Endodermal cell (in vitro differentiated cells): ENCODE measurements around the gene CPLANE2. TPM values are rescaled to one million over a fixed set of nuclear protein-coding genes. Genes with fewer than 3 reads are reported as not detected.

Experiments used
- DNase-seq: peaks from one replicate; pipeline ENCODE4 v3.0.0-alpha.2; 2017
- H3K27ac ChIP-seq: 2 replicates; pipeline ENCODE4 v1.5.1; 2013; ENCODE audit warnings: mild to moderate bottlenecking, low read depth, low read length, moderate library complexity
- H3K27me3 ChIP-seq: 2 replicates; pipeline ENCODE4 v1.6.1; 2013; ENCODE audit warnings: mild to moderate bottlenecking, low read length, moderate library complexity; ENCODE audit not compliant: insufficient read depth, control insufficient read depth, poor library complexity, severe bottlenecking
- H3K36me3 ChIP-seq: 2 replicates; pipeline ENCODE4 v1.7.0; 2013; ENCODE audit warnings: mild to moderate bottlenecking, low read length, moderate library complexity; ENCODE audit not compliant: control insufficient read depth, insufficient read depth
- H3K4me1 ChIP-seq: one replicate; pipeline ENCODE4 v1.7.0; 2013; ENCODE audit warnings: low read length; ENCODE audit not compliant: control insufficient read depth, insufficient read depth
- H3K4me3 ChIP-seq: 2 replicates; pipeline ENCODE4 v1.5.1; 2013; ENCODE audit warnings: mild to moderate bottlenecking, low read length, moderate library complexity
- H3K9ac ChIP-seq: 2 replicates; pipeline ENCODE4 v1.6.1; 2013; ENCODE audit warnings: mild to moderate bottlenecking, low read length, moderate library complexity; ENCODE audit not compliant: poor library complexity, severe bottlenecking; ENCODE audit errors: extremely low read depth
- H3K9me3 ChIP-seq: 2 replicates; pipeline ENCODE4 v1.6.1; 2013; ENCODE audit warnings: mild to moderate bottlenecking, low read length, moderate library complexity; ENCODE audit not compliant: control insufficient read depth
- H3K27ac Mint-ChIP-seq: 2 replicates; pipeline ENCODE4 v1.8.0; 2020; ENCODE audit warnings: mixed read lengths
- H3K27me3 Mint-ChIP-seq: 2 replicates; pipeline ENCODE4 v1.8.0; 2021; ENCODE audit warnings: mild to moderate bottlenecking, mixed read lengths; ENCODE audit not compliant: insufficient read depth
- H3K36me3 Mint-ChIP-seq: 2 replicates; pipeline ENCODE4 v1.8.0; 2020; ENCODE audit warnings: low read depth, mixed read lengths
- H3K4me1 Mint-ChIP-seq: 2 replicates; pipeline ENCODE4 v1.8.0; 2020; ENCODE audit warnings: mixed read lengths
- H3K4me3 Mint-ChIP-seq: 2 replicates; pipeline ENCODE4 v1.8.0; 2020; ENCODE audit warnings: mild to moderate bottlenecking, moderate library complexity, mixed read lengths
- H3K9me3 Mint-ChIP-seq: 2 replicates; pipeline ENCODE4 v1.8.0; 2020; ENCODE audit warnings: mild to moderate bottlenecking, mixed read lengths
- WGBS, 2 experiments: methylation state at CpG; one replicate each; pipeline versions ENCODE4 v1.1.5 to v1.1.7; 2013; ENCODE audit warnings: missing lambda C conversion rate in 2 of 2, mixed read lengths in 1 of 2; ENCODE audit not compliant: insufficient coverage in 1 of 2, insufficient read length in 1 of 2; 5-methylcytosine and 5-hydroxymethylcytosine counted together
- total RNA-seq, 2 donors: library from RNA; stranded (reverse); fragmentation: NEBNext Ultra II Directional in 1 of 2; extraction: Animal tissue kit (Norgen Biotek cat#: 25700) in 1 of 2; gene quantifications; 2 replicates in 1 of 2; 3 replicates in 1 of 2; pipeline ENCODE4 v1.2.1, GENCODE V29; 2021
- TF ChIP-seq, protein P1 (sequence below): fragments of 200-600 bp; sonication (generic); conservative IDR thresholded peaks from 2 replicates; pipeline ENCODE4 v1.5.0; 2021; ENCODE audit warnings: antibody characterized with exemption, mild to moderate bottlenecking

CPLANE2 gene
- total RNA-seq, 2 donors from 2014 or later, result 9.6 to 10.3 TPM

DNA sequence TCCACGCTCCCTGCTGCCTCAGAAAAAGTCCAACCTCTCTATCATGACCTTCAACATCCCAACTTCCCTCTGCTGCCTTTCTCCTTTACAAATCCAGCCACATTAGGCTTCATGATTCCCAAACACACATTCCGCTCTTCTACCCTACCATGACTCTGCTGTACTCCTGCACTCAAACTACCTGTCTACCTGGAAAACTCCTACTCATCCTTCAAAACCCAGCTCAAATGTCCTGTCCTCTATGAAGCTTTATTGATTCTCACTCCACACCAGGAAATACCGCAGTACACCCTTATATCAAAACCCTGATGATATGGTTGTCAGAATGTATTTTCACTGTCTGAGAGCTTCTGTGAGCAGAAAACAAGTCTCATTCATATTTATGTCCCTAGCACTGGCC, 33.4 kb downstream of the CPLANE2 start:
- peaks cover 6% of the 10 kb centered on the region for H3K27me3 ChIP-seq
- Mint-ChIP-seq H3K27me3 (peaks cover 4% of the 10 kb centered on the region), H3K36me3 (no peaks in the 10 kb centered on the region), H3K4me1 (peaks cover 4% of the 10 kb centered on the region), H3K4me3 (no peak overlapping the region), H3K27ac (no peak overlapping the region), H3K9me3 (no peaks in the 10 kb centered on the region)
- H3K4me1 ChIP-seq, result no peaks in the 10 kb centered on the region
- H3K27ac ChIP-seq, result no peak overlapping the region
- no peak overlapping the region for H3K4me3 ChIP-seq
- no peak overlapping the region for H3K9ac ChIP-seq
- TF ChIP-seq, protein P1, sequence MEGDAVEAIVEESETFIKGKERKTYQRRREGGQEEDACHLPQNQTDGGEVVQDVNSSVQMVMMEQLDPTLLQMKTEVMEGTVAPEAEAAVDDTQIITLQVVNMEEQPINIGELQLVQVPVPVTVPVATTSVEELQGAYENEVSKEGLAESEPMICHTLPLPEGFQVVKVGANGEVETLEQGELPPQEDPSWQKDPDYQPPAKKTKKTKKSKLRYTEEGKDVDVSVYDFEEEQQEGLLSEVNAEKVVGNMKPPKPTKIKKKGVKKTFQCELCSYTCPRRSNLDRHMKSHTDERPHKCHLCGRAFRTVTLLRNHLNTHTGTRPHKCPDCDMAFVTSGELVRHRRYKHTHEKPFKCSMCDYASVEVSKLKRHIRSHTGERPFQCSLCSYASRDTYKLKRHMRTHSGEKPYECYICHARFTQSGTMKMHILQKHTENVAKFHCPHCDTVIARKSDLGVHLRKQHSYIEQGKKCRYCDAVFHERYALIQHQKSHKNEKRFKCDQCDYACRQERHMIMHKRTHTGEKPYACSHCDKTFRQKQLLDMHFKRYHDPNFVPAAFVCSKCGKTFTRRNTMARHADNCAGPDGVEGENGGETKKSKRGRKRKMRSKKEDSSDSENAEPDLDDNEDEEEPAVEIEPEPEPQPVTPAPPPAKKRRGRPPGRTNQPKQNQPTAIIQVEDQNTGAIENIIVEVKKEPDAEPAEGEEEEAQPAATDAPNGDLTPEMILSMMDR, result no peak
- H3K9me3 ChIP-seq, result no peaks in the 10 kb centered on the region
- no peak for DNase-seq
- no peaks in the 10 kb centered on the region for H3K36me3 ChIP-seq
- 73 to 75% methylated on average over 3 of the region's 3 CpGs for WGBS, 2 experiments

DNA sequence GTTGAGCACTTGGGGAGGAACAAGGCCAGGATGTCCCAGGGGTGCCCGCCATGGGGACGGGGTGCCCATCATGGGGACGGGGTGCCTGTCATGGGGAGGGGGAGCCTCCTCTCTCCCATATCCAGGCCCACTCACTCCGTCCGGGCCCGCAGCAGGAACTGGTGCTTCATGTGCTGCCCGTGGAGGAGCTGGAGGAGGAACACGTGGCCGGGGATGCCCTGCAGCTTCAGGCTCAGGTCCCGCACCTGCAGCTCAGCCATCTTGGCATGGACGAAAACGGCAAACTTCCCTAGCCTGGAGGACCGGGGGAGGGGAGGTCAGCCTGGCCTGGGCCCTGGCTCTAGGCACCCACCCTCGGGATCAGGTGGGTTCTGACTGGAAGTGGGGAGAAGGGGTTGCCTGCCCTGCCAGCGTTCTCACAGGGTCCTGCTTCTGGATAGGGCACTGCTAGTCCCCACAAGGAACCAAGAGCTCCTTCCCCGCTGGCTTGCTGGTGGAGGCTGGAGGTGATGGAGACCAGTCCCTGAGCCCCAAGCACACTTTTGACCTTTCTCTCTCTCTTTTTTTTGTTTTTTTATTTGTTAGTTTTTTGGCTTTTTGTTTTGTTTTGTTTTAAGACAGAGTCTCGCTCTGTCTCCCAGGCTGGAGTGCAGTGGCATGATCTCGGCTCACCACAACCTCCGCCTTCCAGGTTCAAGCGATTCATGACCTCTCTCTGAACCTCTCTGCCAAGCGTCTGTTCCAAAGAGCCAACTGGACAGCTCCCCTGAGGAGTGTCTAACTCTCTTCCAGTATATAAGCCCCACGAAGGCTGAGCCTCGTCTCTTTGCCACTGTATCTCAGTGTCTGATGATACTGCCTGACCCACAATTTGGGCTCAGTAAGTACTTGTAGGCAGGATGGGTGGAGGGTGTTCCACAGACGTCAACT, 34.4 kb downstream of the CPLANE2 start:
- no peaks in the 10 kb centered on the region for H3K36me3 ChIP-seq
- H3K9me3 ChIP-seq, result no peaks in the 10 kb centered on the region
- peaks cover under 1% of the 10 kb centered on the region for H3K36me3 Mint-ChIP-seq
- H3K27ac Mint-ChIP-seq, result no peak overlapping the region
- H3K4me1 Mint-ChIP-seq, result peaks cover 4% of the 10 kb centered on the region
- H3K9me3 Mint-ChIP-seq, result no peaks in the 10 kb centered on the region
- peaks cover 4% of the 10 kb centered on the region for H3K27me3 Mint-ChIP-seq
- no peak overlapping the region for H3K4me3 Mint-ChIP-seq
- 93 to 94% methylated on average over 15 to 24 of the region's 24 CpGs for WGBS, 2 experiments
- no peak overlapping the region for H3K9ac ChIP-seq
- no peak overlapping the region for H3K27ac ChIP-seq
- TF ChIP-seq, protein P1, result no peak
- H3K27me3 ChIP-seq, result peaks cover 5% of the 10 kb centered on the region
- H3K4me1 ChIP-seq, result no peaks in the 10 kb centered on the region
- no peak for DNase-seq
- no peak overlapping the region for H3K4me3 ChIP-seq

DNA sequence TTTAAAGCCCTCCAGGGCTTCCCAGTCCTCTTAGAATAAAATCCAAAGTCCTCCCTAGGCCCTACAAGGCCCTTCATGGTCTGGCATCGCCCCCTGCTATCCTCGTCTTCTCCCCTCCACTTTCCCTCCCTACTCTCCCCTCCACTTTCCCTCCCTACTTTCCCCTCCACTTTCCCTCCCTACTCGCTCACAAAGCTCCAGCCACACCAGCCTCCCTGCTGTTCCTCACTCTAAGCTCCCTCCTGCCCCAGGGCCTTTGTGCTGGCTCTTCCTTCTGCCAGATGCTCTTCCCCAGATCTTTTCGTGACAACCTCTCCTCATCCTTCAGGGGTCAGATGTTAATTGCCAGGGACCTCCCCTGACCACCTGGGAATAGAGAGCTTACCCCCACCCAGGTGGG, 37.3 kb downstream of the CPLANE2 start:
- no peak overlapping the region for H3K9ac ChIP-seq
- Mint-ChIP-seq H3K9me3 (no peaks in the 10 kb centered on the region), H3K4me3 (no peak overlapping the region), H3K4me1 (no peaks in the 10 kb centered on the region), H3K27ac (no peak overlapping the region), H3K27me3 (no peaks in the 10 kb centered on the region), H3K36me3 (peaks cover 3% of the 10 kb centered on the region)
- no peak for DNase-seq
- TF ChIP-seq, protein P1, result no peak
- H3K4me1 ChIP-seq, result no peaks in the 10 kb centered on the region
- H3K27me3 ChIP-seq, result no peaks in the 10 kb centered on the region
- no peaks in the 10 kb centered on the region for H3K36me3 ChIP-seq
- H3K4me3 ChIP-seq, result no peak overlapping the region
- no peak overlapping the region for H3K27ac ChIP-seq
- no peaks in the 10 kb centered on the region for H3K9me3 ChIP-seq
- 86 to 94% methylated on average over 4 of the region's 4 CpGs for WGBS, 2 experiments
